HG02970 (cell line): ENCODE results near the gene ANAPC4.
"Not testable (repeated sequence)": the region's sequence is repeated elsewhere in the genome, so short reads cannot be mapped to it uniquely, and the experiment has no call there.

ENCODE experiments used
- ATAC-seq: cut with Tn5 transposase; IDR thresholded peaks from one replicate; pipeline ENCODE4 v1.9.1; 2021; ENCODE audit warnings: mild to moderate bottlenecking, moderate library complexity, moderate number of reproducible peaks; ENCODE audit not compliant: unreplicated experiment, low FRiP score

Gene ANAPC4

DNA sequence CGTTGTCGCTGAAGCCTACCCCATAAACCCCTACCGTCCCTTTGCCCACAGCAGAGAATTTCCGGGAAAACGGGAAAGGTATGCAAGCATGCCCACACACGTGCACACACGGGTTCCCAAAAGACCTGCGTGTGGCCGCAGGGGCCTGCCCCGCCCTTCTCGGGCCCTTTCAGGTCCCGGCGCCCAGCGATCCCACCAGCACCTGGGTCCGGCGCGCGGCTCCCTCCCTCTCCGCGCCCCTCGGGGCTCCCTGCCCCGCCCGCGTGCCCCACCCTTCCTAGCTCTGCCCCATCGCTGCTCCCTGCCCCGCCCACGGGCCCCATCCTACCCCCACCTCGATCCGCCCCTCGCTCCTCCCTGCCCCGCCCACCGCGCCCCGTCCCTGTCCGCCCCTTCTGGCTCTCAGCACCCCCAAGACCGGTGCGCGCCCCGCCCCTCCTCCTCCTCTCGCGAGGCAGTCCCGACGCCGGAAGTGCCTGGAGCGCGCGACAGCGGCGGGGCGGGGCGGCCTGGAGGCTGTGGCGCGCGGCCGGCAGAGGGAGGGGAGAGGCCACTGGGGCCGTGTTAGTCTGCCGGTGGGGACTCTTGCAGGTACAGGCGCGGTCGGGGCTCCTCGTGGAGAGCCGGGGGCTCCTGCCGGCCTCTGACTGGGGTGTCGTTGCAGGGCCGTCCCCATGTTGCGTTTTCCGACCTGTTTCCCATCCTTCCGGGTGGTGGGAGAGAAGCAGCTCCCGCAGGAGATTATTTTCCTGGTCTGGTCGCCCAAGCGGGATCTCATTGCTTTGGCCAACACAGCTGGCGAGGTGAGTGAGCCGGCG lies at the start of gene ANAPC4:
Gene ANAPC4 (plus strand): TSS at position 510 of the 818 bp plus-strand sequence. CDS start 165 bp downstream, at position 675.
- peak; percentile 99 for ATAC-seq

DNA sequence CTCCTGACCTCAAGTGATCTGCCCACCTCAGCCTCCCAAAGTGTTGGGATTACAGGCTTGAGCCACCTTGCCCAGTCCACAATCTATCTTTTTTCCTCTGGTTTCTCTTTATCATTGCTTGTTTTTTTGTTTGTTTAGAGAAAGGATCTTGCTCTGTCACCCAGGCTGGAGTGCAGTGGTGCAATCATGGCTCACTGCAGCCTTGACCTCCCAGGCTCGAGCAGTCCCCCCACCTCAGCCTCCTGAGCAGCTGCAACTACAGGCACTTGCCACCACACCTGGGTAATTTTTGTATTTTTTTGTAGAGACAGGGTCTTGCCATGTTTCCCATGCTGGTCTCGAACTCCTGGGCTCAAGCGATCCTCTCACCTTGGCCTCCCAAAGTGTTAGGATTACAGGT lies 48.6 kb upstream of the ANAPC4 start:
- ATAC-seq = not testable (repeated sequence)

DNA sequence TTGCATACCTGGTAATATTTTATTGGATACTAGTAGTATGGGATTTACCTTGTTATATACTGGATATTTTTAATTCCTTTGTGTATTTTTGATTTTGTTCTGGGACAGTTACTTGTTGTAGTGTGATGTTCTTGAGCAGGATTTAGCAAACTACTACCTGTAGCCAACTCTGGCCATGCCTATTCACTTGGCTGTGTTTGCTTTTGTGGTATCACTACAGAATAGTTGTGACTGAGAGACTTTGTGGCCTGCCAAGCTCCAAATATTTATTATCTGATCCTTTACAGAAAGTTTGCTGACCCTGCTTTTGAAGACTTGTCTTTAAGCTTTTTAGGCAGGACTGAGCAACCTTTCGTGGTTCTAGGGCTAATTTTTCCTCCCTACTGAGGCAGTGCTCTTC lies 46.7 kb upstream of the ANAPC4 start:
- ATAC-seq = no peak

DNA sequence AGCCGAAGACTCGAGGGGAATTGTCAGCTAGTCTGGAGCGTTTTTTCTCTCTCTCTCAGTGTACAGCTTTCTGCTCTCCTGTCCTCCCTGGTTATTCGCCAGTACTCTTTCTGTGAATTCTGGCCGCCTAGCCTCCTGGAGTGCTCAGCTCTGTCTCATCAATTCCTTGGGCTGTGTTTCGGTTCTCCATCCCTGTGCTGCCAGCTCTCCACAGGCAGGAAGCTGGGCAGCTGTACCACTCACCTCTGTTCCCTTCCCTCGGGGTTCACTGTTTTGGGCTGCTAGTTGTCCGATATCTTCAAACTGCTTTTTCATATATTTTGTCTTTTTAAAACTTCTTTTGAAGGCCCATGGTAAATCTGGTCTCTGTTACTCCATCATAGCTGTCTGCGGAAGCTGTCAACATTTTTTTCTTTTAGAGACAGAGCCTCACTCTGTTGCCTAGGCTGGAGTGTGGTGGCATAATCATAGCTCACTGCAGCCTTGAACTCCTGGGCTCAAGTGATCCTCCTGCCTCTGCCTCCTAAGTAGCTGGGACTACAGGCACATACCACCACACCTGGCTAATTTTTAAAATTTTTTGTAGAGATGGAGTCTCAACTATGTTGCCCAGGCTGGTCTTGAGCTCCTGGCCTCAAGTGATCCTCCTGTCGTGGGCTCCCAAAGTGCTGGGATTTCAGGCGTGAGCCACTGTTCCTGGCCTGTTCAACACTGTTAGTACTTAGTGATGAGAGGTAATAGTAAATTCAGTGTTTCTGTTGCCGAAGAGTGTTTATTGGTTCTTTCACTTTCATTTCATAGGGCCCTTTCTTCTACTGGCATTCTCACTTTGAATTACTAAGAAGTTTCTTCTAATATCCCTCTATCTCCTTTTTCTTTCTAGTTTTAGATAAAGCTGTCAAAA lies 45.9 kb upstream of the ANAPC4 start:
- no peak for ATAC-seq

GRCh38 chr4:25343671-25344070 lies 33.4 kb upstream of the ANAPC4 start:
- no peak for ATAC-seq

DNA sequence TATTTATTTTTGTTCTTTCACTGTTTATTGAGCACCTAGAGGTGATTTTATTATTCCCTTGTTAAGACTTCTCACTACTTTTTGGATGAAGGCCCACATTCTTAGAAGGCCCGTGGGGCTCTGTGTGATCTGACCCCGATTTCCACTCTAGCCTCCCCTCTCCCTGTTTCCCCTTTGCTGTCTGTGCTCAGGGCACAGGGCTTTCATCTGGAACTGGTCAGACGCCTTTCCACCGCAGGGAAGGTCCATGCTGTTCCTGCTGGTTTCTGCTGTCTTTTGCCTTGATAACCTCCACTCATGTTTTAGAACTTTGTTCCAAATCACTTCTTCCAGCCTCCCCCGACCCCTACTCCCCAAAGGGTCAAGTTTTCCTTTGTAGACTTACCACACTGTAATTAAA lies 31.3 kb upstream of the ANAPC4 start:
- no peak for ATAC-seq

- no peak for ATAC-seq
Measured at GRCh38 chr4:25346913-25347312, 30.1 kb upstream of the ANAPC4 start.

- ATAC-seq = no peak
Measured at GRCh38 chr4:25347473-25347872, 29.6 kb upstream of the ANAPC4 start.

DNA sequence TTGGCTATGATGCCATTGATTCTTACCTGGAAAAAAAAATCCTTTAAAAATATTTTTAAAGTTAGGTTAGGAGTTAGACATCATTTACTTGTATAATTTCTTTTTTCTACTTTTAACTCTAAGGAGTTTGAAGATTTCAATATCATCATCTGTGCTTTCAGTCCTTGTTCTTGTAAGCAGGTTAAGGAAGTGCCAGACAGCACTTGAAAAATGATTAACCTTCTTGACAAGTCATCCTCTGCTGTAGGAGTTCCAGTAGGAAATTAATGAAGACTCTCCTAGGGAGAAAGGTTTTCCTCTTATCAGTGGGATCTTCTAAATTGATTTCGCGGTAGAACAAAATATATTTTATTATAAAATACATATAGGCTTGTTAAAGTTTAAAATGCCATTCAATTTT lies 29.1 kb upstream of the ANAPC4 start:
- no peak for ATAC-seq

GRCh38 chr4:25350561-25350960 lies 26.5 kb upstream of the ANAPC4 start:
- ATAC-seq = no peak

DNA sequence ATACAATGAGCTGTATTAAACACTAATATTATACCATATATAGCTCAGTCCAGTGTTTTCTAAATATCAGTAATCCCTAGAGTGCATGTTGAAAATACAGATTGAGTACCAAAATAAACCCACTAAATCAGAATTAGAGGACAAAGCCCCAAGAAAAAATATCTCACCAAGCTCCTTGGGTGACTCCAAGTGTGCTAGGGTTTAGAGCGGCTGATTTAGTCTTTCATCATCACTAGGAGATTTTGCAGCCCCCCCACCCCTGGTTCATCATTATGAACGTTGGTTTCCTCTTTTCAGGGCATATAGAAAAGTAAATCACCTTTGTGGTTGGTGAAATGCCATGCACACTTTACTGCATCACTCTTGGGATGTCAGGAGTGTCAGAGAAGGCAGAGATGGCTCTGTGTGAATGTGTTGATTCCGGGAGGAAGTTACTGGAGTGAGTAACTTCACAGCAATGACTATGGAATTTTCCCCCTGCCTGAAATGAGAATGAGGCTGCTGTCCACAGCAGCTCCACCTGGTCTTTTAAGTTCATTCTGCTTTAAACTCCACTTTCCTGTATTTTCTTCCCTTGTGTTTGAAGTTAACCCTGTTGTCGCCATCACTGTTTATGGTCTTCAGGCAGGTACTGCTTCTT lies 25.2 kb upstream of the ANAPC4 start:
- no peak for ATAC-seq

- no peak for ATAC-seq
Measured at GRCh38 chr4:25356068-25356467, 21.0 kb upstream of the ANAPC4 start.

DNA sequence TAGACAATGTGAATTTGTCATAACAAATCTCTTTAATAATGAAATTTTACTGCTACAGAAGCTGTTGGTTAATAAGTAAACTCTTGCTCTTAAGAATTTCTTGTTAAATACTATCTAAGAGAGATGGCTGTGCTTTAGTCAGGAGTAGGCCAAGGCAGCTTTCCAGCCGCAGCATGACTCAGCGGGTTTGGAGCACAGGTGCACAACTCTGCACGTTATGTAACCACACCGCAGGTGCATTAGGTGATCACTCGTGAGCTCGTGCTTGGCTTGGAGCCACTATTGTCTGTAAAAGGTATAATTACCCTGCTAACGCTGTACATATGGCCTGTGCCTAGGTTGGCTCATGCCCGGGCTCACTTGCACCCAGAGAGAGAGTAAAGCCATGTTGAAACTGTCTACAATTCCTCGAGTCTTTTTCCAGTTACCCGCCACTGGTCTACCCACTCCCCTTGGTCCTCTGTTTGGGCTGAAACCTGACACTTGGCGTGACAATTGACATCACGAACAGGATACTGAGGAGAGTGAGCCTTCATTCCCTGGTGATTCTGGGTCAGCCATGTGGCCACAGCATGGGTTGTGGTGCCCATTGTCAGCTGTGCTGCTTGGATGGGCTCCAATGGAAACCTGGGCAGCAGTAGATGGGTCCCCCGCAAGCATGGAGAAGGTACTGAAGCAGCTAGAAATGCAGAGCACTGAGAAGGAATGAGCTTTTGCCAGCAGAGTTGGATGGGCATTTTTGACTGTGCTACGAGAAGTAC lies 18.4 kb upstream of the ANAPC4 start:
- ATAC-seq = no peak

DNA sequence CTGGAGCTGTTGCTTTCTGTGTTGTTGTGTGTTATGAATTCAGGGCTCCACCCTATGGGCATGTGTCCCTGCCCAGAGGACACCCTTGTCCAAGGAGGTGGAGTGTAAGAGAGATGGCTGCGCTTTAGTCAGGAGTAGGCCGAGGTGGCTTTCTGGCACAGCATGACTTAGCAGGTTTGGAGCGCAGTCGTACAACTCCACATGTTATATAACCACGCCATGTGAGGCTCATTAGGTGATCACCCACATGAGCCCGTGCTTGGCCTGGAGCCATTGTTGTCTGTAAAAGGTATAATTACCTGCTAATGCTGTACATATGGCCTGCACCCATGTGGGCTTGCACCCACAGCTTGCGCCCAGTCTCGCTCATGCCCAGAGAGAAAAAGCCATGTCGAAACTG lies 15.8 kb upstream of the ANAPC4 start:
- no peak for ATAC-seq

GRCh38 chr4:25367004-25367621 lies 9.9 kb upstream of the ANAPC4 start:
- ATAC-seq = no peak

DNA sequence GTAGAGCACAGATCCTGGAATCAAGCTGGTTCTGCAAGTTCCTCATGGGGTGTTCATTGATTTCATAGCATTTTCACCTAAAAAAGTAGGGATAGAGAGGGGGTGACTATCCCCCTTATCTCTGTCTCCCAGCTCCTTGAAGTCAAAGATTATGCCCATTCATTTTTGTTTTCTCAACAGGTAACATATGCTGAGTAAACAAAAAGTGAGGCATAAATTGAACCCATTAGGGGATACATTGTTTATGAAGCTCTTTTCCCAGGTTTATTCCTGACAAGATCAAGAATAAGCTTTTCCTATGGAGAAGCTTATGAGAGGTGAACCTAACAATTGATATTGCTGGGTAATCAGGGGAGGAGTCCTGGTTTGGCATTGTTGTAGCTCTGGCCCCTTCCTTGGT lies 9.2 kb upstream of the ANAPC4 start:
- no peak for ATAC-seq

DNA sequence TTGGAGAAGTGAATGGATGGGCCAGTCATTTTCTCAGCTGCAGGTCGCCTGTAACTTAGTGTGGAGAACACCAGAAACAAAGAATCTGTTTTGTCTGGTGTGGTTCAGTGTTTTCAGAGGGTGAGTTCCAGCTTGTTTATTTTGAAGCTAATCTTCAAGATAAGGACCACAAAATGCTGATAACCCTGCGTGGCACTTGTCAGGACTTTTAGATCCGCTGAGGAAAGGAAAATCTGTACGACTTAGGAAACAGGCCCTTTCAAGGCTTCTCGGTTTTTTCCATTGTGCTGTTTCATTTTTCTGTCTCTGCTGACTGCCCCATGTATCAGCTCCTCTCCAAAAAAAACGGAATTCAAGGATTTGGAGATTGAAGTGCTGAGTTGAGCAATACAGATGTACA lies 8.7 kb upstream of the ANAPC4 start:
- ATAC-seq = no peak

DNA sequence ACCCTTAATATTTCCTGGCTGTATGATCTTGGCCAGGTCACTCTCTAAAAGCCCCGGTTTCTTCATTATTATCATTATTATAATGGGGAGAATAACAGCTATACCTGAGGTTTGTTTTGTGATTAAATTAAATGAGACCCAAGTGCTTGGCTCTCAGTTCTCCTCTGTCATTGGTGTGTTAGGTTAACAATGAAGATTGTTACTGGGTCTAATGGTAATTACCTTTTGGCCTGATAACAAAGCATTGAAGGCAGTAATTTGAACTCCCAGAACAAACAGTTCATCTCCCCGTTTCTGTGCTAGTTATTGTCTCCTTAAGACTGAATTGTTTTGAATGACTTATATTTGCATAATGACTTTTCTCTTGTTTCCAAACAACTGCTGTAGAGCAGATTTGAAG lies 6.8 kb upstream of the ANAPC4 start:
- ATAC-seq = no peak

GRCh38 chr4:25372549-25372948 lies 4.5 kb upstream of the ANAPC4 start:
- not testable (repeated sequence) for ATAC-seq
